ENCODE data around the gene AP1M1. TPM values are rescaled to one million over a fixed set of nuclear protein-coding genes. Genes with fewer than 3 reads are reported as not detected.

The AP1M1 gene
- total and polyA plus RNA-seq, 4 donors: 31.2 to 85.7 (median 54.2) TPM

DNA sequence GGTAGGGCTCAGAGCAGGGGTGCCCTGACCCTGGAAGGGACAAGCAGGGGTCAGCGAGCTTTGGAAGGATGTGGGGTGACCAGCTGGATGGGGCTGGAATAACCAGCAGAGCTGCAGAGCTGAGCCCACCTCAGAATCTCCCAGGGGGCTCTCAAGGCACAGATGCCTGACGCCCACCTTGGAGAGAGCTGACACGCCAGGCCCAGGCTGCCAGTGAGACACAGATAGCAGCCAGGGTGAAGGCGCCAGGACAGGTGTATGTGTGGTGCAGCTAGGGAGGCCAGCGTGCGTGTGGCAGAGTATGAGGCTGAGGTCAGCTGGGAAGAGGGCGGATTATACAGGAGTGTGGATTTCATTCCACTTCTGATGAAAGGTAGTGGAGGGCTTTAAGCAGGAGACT, 8.9 kb downstream of the AP1M1 start:
- peaks cover 0 to 6% (median 0%) of the 10 kb centered on the region in 5 donors for H3K4me1 ChIP-seq (ENCODE audit: control insufficient read depth in 5 of 5, insufficient read depth in 5 of 5, low read length in 5 of 5)
- H3K4me3 ChIP-seq: no peak overlapping the region
- H3K27me3 ChIP-seq (ENCODE audit: control insufficient read depth in 3 of 3, insufficient read depth in 3 of 3, low read length in 2 of 3): no peaks in the 10 kb centered on the region
- H3K36me3 ChIP-seq (ENCODE audit: control insufficient read depth in 4 of 4, insufficient read depth in 4 of 4, low read length in 4 of 4): peaks cover 10 to 72% (median 42%) of the 10 kb centered on the region in 4 donors
- H3K9me3 ChIP-seq (ENCODE audit: control insufficient read depth in 4 of 4, insufficient read depth in 3 of 4, low read length in 3 of 4): no peaks in the 10 kb centered on the region
- DNase-seq (no peak), ATAC-seq (ENCODE audit: insufficient read depth, low FRiP score) (no peak)
- WGBS, 2 donors: 96 to 97% methylated on average over 7 of the region's 7 CpGs
- no peak overlapping the region for H3K27ac ChIP-seq (ENCODE audit: low read depth in 1 of 2, low read length in 1 of 2)
- TF ChIP-seq CTCF (IDR thresholded peaks at IDR 0.05; ENCODE audit: control extremely low read depth, extremely low read depth): no peak
- no peak overlapping the region for H3K9ac ChIP-seq (ENCODE audit: insufficient read depth in 1 of 2, low read length in 2 of 2)

GRCh38 chr19:16207063-16207462, 9.4 kb downstream of the AP1M1 start:
- no peaks in the 10 kb centered on the region for H3K9me3 ChIP-seq (ENCODE audit: control insufficient read depth in 4 of 4, insufficient read depth in 3 of 4, low read length in 3 of 4)
- no peak overlapping the region for H3K27ac ChIP-seq (ENCODE audit: low read depth in 1 of 2, low read length in 1 of 2)
- ATAC-seq (ENCODE audit: insufficient read depth, low FRiP score): no peak
- H3K36me3 ChIP-seq (ENCODE audit: control insufficient read depth in 4 of 4, insufficient read depth in 4 of 4, low read length in 4 of 4): peaks cover 10 to 67% (median 40%) of the 10 kb centered on the region in 4 donors
- no peak for DNase-seq
- H3K4me1 ChIP-seq (ENCODE audit: control insufficient read depth in 5 of 5, insufficient read depth in 5 of 5, low read length in 5 of 5): peaks cover 0 to 6% (median 0%) of the 10 kb centered on the region in 5 donors
- H3K9ac ChIP-seq (ENCODE audit: insufficient read depth in 1 of 2, low read length in 2 of 2): no peak overlapping the region
- H3K27me3 ChIP-seq (ENCODE audit: control insufficient read depth in 3 of 3, insufficient read depth in 3 of 3, low read length in 2 of 3): no peaks in the 10 kb centered on the region
- WGBS, 2 donors: 95 to 96% methylated on average over 10 of the region's 10 CpGs
- TF ChIP-seq CTCF (IDR thresholded peaks at IDR 0.05; ENCODE audit: control extremely low read depth, extremely low read depth): no peak
- H3K4me3 ChIP-seq: no peak overlapping the region

- H3K27ac ChIP-seq (ENCODE audit: low read depth in 1 of 2, low read length in 1 of 2): no peak overlapping the region
- DNase-seq (no peak), ATAC-seq (ENCODE audit: insufficient read depth, low FRiP score) (no peak)
- peaks cover 0 to 6% (median 0%) of the 10 kb centered on the region in 5 donors for H3K4me1 ChIP-seq (ENCODE audit: control insufficient read depth in 5 of 5, insufficient read depth in 5 of 5, low read length in 5 of 5)
- H3K9me3 ChIP-seq (ENCODE audit: control insufficient read depth in 4 of 4, insufficient read depth in 3 of 4, low read length in 3 of 4): no peaks in the 10 kb centered on the region
- TF ChIP-seq CTCF (IDR thresholded peaks at IDR 0.05; ENCODE audit: control extremely low read depth, extremely low read depth): no peak
- H3K9ac ChIP-seq (ENCODE audit: insufficient read depth in 1 of 2, low read length in 2 of 2): no peak overlapping the region
- WGBS, 2 donors: 87 to 95% methylated on average over 12 of the region's 12 CpGs
- H3K36me3 ChIP-seq (ENCODE audit: control insufficient read depth in 4 of 4, insufficient read depth in 4 of 4, low read length in 4 of 4): peaks cover 10 to 63% (median 44%) of the 10 kb centered on the region in 4 donors
- no peak overlapping the region for H3K4me3 ChIP-seq
- no peaks in the 10 kb centered on the region for H3K27me3 ChIP-seq (ENCODE audit: control insufficient read depth in 3 of 3, insufficient read depth in 3 of 3, low read length in 2 of 3)
Measured at GRCh38 chr19:16207490-16208025, 9.8 kb downstream of the AP1M1 start.

Measured in lung (tissue), 12 donors.